H7 (cell line): ENCODE measurements around the gene UBD. TPM values are rescaled to one million over a fixed set of nuclear protein-coding genes. Genes with fewer than 3 reads are reported as not detected.

ENCODE experiments used
- DNase-seq: peaks from one replicate; pipeline ENCODE4 v3.0.0; 2012
- H3K27me3 ChIP-seq: 2 replicates; pipeline ENCODE4 v1.6.0; 2011; ENCODE audit warnings: mild to moderate bottlenecking, low read length; ENCODE audit not compliant: control insufficient read depth, insufficient read depth
- H3K36me3 ChIP-seq: replicated peaks from 2 replicates; pipeline ENCODE4 v1.5.1; 2011; ENCODE audit warnings: low read length; ENCODE audit not compliant: control insufficient read depth, insufficient read depth
- H3K4me3 ChIP-seq: 2 replicates; pipeline ENCODE4 v1.5.1; 2011; ENCODE audit warnings: low read depth, mild to moderate bottlenecking, control low read depth, low read length, moderate library complexity; ENCODE audit not compliant: insufficient read depth
- total RNA-seq: library from RNA; depleted of rRNA; stranded (reverse); fragments of >200 nt; shearing (Covaris generic); gene quantifications from 2 replicates; pipeline ENCODE4 v1.2.3, GENCODE V29; 2014

Gene UBD
- total RNA-seq, 1 experiment from 2014 or later, result not detected

DNA sequence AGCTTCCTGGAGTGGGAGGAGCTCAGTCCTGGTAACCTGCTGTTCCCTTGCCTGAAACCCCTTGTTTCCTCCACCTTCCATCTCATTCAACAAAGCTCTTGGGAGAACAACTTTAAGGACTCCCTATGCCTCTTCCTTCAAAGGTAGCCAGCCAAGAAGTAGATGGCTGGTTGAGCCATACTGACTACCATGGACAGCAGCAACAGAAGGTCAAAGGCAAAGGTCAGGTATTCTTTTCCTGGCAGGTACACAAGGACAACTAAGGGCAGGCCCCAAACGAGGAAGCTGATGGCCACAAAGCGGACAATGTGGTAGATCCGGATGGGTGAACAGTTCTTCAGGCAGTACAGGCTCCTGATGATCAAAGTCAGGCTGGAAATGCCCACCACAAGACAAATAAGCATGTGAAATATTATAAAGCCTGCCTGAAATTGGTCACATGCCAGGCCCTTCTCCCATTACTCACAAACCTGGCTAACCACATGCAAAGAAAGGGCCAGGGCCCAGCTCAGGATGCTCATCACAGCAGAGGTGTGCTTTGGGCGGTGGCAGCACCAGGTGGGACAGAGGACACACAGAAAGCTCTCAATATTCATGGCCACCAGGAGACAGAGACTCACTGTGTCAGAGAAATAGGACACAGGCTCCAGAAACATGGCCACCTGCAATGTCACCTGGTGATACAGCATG, 21.7 kb downstream of the UBD start:
- Histone ChIP-seq H3K4me3 (no peak overlapping the region), H3K27me3 (no peaks in the 10 kb centered on the region), H3K36me3 (no peaks in the 10 kb centered on the region)
- DNase-seq, result no peak

DNA sequence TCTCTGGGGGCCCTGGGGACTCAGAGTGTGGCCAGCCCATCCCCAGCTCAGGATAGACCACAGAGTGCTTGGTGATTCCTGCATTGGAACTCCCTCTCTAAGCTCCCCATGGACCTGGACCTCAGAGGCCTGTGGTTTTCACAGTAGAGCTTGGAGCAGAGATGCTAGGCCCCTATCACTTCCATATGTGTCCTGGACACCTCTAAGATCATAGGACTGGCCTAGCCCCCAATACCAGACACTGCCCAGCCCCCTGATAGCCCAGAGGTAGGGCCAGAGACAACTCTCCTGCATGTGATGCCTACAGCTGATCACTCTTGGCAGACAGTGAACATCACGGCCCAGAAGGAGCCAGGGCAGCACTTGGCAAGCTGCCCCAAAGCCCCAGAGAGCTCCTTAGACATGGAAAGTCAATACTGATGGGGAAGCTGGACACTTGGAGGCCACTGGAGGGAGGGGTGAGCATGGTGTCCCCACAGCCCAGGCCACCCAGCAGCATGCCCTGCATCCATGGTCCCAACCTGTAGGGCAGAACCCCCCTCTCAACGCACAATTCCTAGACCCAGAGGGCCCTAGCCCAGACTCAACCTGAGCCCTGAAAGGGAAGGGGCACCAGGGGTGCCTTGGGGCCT, 27.1 kb downstream of the UBD start:
- no peak for DNase-seq
- Histone ChIP-seq H3K27me3 (no peaks in the 10 kb centered on the region), H3K36me3 (no peaks in the 10 kb centered on the region), H3K4me3 (no peak overlapping the region)

DNA sequence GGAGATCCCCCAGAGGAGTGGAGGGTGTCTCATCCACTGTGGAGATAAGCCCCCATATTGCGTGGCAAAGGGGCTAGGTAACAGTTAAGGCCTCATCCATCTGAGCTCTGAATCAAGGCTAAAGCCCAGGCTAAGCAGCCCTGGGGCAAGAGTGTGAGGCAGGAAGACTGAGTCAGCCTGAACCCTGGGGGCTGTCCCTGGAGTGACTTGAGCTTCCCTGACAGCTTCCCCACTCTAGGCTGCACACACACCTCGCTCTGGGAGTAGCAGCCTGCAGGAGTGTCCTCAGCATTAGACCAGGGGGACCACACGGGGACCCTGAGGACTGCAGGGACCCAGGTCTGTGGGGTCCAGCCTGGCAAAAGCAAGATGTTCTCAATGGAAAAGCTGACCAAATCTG, 27.9 kb downstream of the UBD start:
- H3K27me3 ChIP-seq, result no peaks in the 10 kb centered on the region
- no peak overlapping the region for H3K4me3 ChIP-seq
- DNase-seq, result no peak
- H3K36me3 ChIP-seq, result no peaks in the 10 kb centered on the region

DNA sequence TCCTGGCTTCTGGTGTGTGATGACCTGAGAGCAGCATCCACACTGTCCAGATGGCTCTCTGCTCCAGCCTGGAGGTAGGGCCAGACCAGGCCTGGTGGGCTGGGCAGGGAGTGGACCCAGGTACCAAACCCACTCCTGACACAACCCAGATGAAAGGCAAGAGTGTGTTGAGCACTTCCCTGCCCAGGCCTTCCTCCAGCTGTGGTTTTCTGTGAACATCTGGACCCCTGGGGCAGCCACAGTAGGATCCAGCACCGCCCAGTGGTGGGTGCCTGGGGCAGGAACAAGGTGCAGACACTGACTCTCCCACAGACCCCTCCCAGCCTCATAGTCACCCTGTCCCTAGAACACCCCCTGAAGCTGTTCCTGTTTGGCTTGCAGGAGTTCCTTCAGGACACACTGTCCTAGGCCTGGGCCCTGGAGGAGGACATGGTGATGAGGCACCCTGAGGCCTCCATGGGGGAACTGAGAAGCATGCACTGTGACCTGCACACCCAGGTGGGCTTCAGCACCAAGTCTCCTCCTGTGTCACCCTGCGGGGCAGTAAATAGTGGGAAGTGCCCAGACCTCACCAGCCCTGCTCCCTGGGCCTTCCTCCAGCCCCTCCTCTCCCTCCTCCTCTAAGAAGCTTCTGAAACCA, 28.7 kb downstream of the UBD start:
- no peaks in the 10 kb centered on the region for H3K27me3 ChIP-seq
- no peaks in the 10 kb centered on the region for H3K36me3 ChIP-seq
- H3K4me3 ChIP-seq, result no peak overlapping the region
- no peak for DNase-seq

DNA sequence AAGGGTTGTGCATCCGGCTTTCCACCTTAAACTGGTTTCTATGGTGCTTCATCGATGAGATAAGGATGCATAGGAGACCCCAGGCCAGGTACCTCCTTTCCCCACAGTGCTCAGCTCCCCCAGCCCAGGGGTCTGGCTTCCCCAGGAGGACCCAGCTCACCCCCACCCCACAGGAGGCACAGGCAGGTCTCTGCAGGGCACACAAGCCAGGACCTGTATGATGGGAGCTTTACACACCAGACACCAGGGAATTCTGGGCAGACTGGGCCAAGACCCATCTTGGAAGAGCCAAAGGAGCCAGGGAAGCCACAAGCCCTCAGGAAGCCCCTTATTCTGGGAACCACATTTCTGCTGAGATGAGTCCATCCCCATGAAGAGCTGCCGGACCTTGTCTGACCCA, 29.6 kb downstream of the UBD start:
- Histone ChIP-seq H3K4me3 (no peak overlapping the region), H3K36me3 (no peaks in the 10 kb centered on the region), H3K27me3 (no peaks in the 10 kb centered on the region)
- no peak for DNase-seq

DNA sequence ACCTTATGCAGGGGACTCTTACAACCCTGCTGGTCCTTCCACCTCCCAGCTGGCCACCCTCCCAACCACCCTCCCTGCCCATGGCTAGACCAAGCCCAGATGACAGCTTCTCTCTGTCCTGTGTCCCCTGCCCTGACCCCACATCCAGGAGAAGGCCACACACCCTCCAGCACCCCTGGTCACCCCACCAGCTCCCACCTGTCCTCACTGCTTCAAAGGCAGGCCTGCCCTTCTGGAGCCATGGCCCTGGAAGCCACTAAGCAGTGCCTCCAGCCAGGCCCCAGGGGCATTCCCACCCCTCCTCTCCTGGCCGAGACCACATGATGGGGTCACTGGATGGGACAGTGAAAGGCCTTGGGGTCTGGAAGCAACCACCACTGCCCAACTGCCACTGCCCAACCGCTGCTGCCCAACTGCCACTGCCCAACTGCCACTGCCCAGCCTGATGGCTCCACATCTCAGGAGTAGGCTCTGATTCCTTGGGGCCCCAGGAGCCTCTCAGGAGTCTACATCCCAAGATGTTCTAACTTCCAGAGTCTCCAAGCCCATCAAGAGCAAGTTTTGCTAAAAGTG, 30.5 kb downstream of the UBD start:
- no peak overlapping the region for H3K4me3 ChIP-seq
- H3K27me3 ChIP-seq, result no peaks in the 10 kb centered on the region
- no peak for DNase-seq
- no peaks in the 10 kb centered on the region for H3K36me3 ChIP-seq

DNA sequence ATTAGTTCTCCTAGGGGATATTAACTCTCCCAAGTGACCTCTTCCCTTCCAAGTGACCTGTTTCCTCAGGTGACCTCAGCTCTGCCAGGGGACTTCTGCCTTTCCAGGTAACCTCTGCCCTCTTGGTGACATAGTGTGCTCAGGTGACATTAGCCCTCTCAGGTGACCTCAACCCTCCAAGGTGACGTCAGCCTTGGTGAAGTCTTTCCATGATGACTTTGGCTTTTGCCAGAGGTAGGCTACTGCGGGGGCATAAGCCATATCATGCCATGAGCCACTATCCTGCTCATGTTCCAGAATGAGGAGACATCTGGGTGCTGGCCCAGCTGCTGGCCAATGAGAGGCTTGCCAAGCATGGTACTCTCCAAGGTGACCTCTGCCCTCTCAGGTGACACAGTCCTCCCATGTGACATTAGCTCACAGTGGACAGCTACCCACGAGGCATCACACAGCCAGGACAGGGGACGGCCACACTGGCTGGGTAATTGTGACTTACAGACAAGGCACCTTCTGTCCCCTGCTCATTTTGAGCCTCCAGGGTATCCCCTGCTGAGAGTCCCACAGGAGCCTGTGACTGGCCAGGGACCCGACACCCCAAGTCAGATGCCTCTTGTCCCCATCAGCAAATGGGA, 31.1 kb downstream of the UBD start:
- DNase-seq, result no peak
- Histone ChIP-seq H3K4me3 (no peak overlapping the region), H3K36me3 (no peaks in the 10 kb centered on the region), H3K27me3 (no peaks in the 10 kb centered on the region)

DNA sequence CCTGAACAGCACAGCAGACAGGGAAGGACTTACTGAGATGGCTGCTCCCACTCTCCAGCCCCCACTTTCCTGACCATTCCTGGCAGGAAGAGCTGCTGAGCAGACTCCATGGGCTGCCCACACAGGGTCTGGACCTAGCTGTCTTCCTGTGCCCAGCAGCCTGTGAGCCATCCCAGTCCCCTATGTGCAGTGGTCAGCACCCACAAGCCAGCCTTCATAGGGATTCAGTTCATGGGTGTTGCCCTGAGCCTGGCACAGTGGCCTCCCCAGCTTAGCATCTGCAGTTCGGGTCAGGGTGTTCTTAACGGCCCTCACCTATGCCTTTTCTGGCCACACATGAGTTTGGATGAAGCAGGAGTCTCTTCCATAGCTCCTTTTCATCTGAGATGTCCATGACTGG, 32.0 kb downstream of the UBD start:
- Histone ChIP-seq H3K4me3 (no peak overlapping the region), H3K36me3 (no peaks in the 10 kb centered on the region), H3K27me3 (no peaks in the 10 kb centered on the region)
- no peak for DNase-seq

DNA sequence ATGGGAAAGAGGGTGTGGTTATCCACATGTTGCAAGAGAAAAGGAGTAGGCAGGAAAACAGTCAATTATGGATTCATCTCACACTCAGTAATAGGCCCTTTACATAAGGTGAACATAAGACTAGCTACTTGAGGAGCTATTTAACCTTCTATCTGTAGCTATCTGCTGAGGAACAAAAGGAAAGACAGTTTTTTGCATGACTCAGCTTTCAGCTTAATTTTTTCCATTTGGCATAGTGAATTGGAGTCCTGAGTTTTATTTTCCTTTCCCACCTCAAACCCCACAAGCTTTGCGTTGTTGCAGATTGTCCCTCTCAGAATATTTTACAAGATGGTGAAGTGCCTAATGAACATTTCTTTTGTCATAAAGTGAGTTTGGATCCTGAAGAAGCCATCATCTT, 32.4 kb downstream of the UBD start:
- no peak for DNase-seq
- no peaks in the 10 kb centered on the region for H3K27me3 ChIP-seq
- H3K36me3 ChIP-seq, result no peaks in the 10 kb centered on the region
- H3K4me3 ChIP-seq, result no peak overlapping the region

DNA sequence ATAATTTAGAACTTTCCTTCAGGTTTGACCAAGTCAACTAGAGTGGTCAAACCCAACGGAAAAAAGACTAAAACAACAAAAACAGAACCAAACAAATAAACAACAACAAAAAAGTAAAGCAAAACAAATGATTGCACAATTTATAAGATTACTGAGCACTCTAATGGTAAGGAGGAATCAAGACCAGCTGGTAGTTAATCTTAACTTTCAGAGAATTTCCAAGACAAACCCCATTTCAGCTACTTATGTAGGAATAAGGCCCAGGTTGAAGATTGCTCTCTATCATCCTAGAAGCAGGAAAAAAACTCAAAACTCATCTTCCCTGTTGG, 34.3 kb downstream of the UBD start:
- no peak overlapping the region for H3K4me3 ChIP-seq
- H3K27me3 ChIP-seq, result no peaks in the 10 kb centered on the region
- DNase-seq, result no peak
- no peaks in the 10 kb centered on the region for H3K36me3 ChIP-seq

DNA sequence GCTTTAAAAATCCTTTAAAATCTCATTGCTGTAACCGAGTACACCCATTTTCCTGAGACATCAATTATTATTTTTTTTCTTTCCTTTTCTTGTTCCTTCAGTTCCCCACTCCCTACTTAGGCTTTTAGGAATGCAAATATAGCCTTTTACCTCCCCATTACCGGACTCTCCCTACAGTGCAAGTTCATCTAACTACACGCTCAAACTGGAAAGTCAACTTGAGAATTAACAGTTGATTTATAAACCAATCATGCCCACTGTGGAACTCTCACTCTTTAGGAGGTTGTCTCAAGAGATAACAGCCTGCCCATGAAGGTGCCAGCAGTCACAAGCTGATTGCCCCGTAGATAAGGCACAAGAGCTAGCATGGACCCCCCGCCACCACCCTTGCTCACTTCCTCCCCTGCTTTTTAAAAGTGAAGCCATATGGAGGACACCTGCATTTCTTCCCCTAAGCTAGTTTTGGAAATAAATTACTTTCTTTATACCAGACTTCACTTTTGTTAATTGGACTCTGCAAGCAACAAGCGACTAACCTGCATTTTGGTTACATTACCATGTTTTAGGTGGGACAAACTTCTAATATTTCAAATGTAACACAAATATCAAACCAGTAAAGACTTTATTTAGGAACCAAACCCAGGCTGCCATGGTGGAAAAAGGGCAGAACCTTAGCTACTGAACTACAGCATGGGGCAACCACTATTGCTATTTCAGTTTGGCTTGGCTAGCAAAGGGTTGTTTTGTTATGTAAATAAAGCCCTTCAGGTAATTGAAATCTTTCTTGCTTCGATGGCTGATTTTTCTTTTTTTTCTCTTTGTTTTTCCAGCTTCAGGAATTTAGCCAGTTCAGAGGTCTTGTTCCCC, 34.9 kb downstream of the UBD start:
- Histone ChIP-seq H3K27me3 (no peaks in the 10 kb centered on the region), H3K4me3 (no peak overlapping the region), H3K36me3 (no peaks in the 10 kb centered on the region)
- peak; percentile 42 for DNase-seq

DNA sequence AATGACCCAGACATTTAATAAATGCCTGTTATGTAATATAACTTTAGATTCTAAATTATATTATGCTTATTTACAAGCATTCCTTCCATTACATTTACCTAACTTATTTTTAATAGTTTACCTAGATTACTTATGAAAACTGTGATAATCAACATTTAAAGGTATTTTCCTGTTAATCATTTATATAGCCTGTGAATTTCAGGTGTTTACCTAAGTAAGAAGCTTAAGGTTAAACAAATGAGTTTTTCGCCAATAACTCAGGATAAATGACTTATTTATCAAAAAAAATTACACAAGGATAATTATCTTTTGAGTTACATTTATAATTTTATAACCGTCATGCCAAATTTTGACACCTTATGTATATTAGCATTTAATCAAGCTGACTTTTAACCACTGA, 35.5 kb downstream of the UBD start:
- Histone ChIP-seq H3K36me3 (no peaks in the 10 kb centered on the region), H3K4me3 (no peak overlapping the region), H3K27me3 (no peaks in the 10 kb centered on the region)
- DNase-seq, result no peak

DNA sequence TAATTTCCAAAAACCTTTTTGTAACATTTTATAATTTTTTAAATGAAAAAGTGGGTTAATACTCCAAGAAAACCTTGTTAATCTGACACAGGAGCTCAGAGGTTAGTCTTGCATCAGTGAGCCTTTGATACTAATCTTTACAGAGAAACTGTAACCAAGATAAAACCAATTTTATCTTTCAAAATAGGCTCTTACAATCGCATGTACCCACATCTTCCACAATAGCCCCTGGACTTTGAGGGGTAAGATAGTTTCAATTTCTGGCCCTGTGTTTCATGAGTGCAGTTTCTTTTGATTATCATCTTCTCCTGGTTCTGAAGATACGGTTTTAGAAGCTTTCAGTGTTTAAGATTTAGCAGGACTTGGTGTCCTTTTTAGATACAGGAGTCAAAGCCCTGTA, 37.3 kb downstream of the UBD start:
- H3K4me3 ChIP-seq, result no peak overlapping the region
- no peaks in the 10 kb centered on the region for H3K27me3 ChIP-seq
- no peak for DNase-seq
- no peaks in the 10 kb centered on the region for H3K36me3 ChIP-seq

DNA sequence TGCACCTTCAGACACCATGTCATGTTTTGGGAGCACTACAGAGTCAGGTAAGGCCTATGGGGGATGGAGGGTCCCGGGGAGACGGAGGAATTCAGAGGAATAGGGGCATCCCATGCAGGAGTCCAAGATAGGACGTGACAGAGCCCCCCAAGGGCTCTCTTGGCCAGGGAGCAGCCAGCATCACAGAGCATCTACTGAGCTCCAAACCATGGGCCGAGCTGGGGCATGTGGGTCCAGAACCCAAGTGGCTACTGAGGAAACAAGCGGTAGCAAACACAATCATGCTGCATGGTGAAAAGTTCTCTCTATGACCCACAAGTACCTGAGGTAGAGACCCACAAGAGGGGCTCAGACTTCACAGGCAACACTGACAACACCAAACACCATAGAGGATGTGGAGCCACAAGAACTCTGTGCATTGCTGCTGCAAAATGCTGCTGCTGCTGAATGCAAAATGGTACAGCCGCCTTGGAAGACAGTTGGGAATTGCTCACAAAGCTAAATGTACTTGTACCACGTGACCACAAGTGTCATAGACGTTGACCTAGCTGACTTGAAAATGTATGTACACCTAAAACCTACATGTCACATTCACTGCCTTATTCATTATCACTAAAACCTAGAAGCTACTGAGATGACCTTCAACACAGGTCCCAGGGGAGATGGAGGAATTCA, 38.4 kb downstream of the UBD start:
- DNase-seq, result no peak
- H3K27me3 ChIP-seq, result no peaks in the 10 kb centered on the region

More for the DNA sequence above, 38.4 kb downstream of the UBD start:
- H3K36me3 ChIP-seq, result no peaks in the 10 kb centered on the region
- H3K4me3 ChIP-seq, result no peak overlapping the region
